Neuron (in vitro differentiated cells): ENCODE data around the gene TOX3.
A peak's percentile ranks its signal among the peaks of the same experiment; 100 is the strongest.

Experiments used
- H2AFZ ChIP-seq: one replicate; pipeline ENCODE4 v1.6.1; 2013; ENCODE audit warnings: low read depth, mild to moderate bottlenecking, inconsistent platforms, low read length, moderate library complexity
- H3K27me3 ChIP-seq: one replicate; pipeline ENCODE4 v1.6.1; 2013; ENCODE audit warnings: low read length; ENCODE audit not compliant: insufficient read depth
- H3K36me3 ChIP-seq: one replicate; pipeline ENCODE4 v1.6.1; 2013; ENCODE audit warnings: low read length; ENCODE audit not compliant: insufficient read depth
- H3K4me1 ChIP-seq: one replicate; pipeline ENCODE4 v1.6.1; 2013; ENCODE audit warnings: low read length; ENCODE audit not compliant: insufficient read depth
- H3K4me3 ChIP-seq: 2 replicates; pipeline ENCODE4 v1.5.1; 2013; ENCODE audit warnings: mild to moderate bottlenecking, low read length, moderate library complexity
- H3K9me3 ChIP-seq: one replicate; pipeline ENCODE4 v1.6.1; 2013; ENCODE audit warnings: low read length

The TOX3 gene

DNA sequence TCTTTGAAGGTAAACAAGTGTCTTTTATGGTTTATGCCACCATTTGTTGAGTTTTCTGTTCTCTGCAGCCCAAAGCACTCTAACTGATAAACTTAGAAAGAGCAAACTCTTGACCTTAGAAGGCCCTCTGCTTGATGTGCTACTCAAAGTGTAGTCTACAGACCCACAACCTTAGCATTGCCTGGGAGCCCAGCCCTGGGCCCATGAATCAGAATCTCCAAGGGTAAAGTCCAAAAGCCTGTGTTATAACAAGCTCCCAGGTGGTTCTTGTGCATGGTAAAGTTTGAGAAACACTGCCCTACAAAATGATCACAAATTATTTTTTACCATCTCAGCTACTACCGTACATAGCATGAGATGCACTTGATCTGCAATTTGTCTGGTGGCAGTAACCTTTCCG is 6.0 kb downstream of the TOX3 start:
- peaks cover 5% of the 10 kb centered on the region for H3K9me3 ChIP-seq
- H2AFZ ChIP-seq = no peak overlapping the region
- peaks cover 18% of the 10 kb centered on the region for H3K4me1 ChIP-seq
- H3K4me3 ChIP-seq = no peak overlapping the region
- no peaks in the 10 kb centered on the region for H3K27me3 ChIP-seq
- peaks cover 42% of the 10 kb centered on the region for H3K36me3 ChIP-seq

DNA sequence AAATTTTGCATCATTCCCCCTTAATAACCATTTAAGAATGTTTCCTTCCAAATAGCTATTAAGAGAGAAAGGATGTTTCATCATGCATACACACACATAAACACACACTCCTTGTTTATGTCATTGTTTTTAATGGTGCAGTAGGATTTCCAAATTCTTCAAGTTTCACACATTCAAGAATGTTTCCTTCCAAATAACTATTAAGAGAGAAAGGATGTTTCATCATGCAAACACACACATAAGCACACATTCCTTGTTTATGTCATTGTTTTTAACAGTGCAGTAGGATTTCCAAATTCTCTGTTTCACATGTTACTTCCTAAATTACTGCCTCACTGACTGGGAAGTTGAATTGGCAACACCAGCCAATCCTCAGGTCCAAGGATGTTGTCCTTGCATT is 7.8 kb downstream of the TOX3 start:
- H3K27me3 ChIP-seq = no peaks in the 10 kb centered on the region
- peaks cover 5% of the 10 kb centered on the region for H3K9me3 ChIP-seq
- peaks cover 18% of the 10 kb centered on the region for H3K4me1 ChIP-seq
- H3K36me3 ChIP-seq = peaks cover 42% of the 10 kb centered on the region
- no peak overlapping the region for H3K4me3 ChIP-seq
- no peak overlapping the region for H2AFZ ChIP-seq

DNA sequence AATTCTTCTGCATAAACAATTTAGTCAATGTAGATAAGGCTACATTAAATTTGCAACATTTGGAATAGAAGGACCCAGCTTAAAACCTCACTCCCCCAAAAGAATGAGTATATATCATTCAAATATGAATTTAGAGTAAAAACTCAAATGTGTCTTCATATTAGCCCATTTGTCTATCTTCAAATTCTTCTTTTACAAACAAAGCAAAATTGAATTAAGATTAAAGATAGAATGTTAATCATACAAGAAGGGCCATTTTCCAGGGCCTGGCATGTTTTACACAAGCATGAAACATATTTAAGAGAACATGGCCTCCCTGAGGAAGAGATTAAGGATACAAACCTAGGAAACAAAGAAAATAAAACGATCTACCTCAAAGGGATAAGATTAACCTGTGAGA is 8.4 kb downstream of the TOX3 start:
- H3K9me3 ChIP-seq = peaks cover 5% of the 10 kb centered on the region
- no peak overlapping the region for H3K4me3 ChIP-seq
- peaks cover 19% of the 10 kb centered on the region for H3K4me1 ChIP-seq
- no peak overlapping the region for H2AFZ ChIP-seq
- no peaks in the 10 kb centered on the region for H3K27me3 ChIP-seq
- H3K36me3 ChIP-seq = peaks cover 42% of the 10 kb centered on the region

DNA sequence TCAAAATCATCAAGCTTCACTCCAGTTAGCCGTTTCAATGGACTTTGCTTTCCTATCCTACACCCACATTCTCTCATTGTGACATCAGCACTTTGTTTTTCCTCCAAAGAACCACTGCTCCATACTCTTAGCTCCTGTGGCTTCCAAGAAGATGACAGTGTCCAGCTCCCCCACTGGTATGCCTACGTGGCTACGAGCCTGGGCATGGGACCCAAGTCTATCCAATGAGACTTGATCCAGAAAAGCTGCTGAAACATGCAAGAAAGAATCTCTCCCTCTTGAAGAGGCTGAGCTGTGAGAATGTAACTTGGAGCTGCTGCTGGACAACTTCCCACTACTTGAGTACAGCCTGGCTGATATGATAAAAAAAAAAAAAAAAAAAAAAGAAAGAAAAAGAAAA is 9.4 kb downstream of the TOX3 start:
- peaks cover 11% of the 10 kb centered on the region for H3K4me1 ChIP-seq
- no peak overlapping the region for H2AFZ ChIP-seq
- H3K36me3 ChIP-seq = peaks cover 51% of the 10 kb centered on the region
- H3K4me3 ChIP-seq = no peak overlapping the region
- H3K9me3 ChIP-seq = peaks cover 6% of the 10 kb centered on the region
- H3K27me3 ChIP-seq = no peaks in the 10 kb centered on the region

DNA sequence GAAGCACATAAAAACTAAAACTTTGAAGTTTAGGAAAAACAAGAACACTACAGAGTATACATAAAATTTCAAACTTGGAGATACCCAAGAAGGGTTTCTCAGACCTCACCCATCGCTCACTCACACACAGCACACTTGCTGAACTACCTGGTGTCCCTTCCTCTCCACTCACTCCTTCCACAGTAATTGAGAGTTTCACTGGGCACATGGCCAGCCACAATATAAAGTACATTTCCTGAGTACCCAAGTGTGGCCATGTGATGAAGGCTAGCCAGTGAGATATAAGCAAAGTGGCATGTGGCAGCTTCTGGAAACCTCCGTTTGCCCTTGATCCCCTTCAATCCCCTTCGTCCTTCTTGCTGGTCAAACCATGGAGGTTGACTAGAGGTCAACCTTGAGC is 11.9 kb downstream of the TOX3 start:
- Histone ChIP-seq H3K27me3 (no peaks in the 10 kb centered on the region), H3K36me3 (peaks cover 50% of the 10 kb centered on the region), H2AFZ (no peak overlapping the region), H3K9me3 (peaks cover 10% of the 10 kb centered on the region), H3K4me3 (no peak overlapping the region), H3K4me1 (peaks cover 5% of the 10 kb centered on the region)

DNA sequence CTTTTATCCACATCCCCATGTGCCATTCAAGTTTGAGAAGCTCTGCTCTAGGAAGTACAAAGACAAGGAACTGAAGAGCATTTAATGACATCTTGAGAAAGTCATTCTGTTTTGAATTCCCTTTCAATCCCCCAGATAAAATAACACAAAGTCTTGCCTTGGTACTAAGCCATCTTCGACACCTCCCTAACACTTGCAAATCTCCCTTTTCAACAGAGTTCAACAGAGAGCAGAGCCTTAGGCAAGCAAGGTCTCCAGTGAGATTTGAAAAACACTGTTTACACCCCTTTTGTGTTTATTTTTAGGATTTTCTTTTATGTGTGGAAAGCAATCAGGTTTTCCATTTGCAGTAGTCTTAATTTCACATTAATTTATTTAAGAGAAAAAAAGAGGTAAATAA is 13.6 kb downstream of the TOX3 start:
- H3K9me3 ChIP-seq = peaks cover 10% of the 10 kb centered on the region
- peaks cover 40% of the 10 kb centered on the region for H3K36me3 ChIP-seq
- H3K27me3 ChIP-seq = no peaks in the 10 kb centered on the region
- H3K4me1 ChIP-seq = peaks cover 11% of the 10 kb centered on the region
- H3K4me3 ChIP-seq = no peak overlapping the region
- no peak overlapping the region for H2AFZ ChIP-seq

DNA sequence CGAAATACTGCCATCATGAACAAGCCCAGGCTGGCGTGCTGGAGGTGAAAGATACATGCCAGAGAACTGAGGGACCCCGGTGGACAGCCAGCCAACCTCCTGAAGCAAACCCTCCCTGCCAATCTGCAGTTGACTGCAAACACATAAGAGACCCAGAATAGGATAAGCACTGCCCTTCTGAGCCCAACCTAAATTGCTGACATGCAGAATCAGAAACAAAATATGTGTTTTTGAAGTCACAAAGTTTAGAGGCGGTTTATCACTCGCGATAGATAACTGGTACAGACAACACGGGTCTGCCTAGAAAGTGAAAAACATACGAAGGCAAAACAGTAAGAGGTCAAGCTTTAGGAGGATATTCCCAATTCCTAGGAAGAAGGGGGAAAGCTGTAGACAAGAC is 14.6 kb downstream of the TOX3 start:
- Histone ChIP-seq H3K4me1 (peaks cover 21% of the 10 kb centered on the region), H3K36me3 (peaks cover 37% of the 10 kb centered on the region), H3K9me3 (peaks cover 7% of the 10 kb centered on the region), H2AFZ (no peak overlapping the region), H3K4me3 (no peak overlapping the region), H3K27me3 (no peaks in the 10 kb centered on the region)

DNA sequence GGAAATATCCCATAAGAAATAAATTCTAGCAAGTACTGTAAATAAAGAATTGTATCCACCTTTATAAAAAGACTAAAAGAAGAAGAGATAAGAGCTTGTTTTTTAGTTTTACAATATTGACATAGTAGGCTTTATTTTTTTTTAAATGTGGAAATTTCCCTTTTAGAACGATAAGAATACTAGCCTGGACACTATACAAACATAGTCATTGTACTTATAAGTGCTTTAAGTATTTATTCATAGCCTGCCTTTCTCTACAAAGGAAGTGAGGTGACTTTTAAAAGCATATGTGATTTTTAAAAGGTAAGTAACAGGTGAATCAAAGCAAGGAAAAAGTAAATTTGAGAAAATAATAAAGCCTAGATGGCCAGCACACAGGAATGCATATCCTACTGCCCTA is 17.7 kb downstream of the TOX3 start:
- H3K36me3 ChIP-seq = peaks cover 29% of the 10 kb centered on the region
- peaks cover 5% of the 10 kb centered on the region for H3K9me3 ChIP-seq
- H3K4me3 ChIP-seq = no peak overlapping the region
- peaks cover 52% of the 10 kb centered on the region for H3K4me1 ChIP-seq
- no peaks in the 10 kb centered on the region for H3K27me3 ChIP-seq
- H2AFZ ChIP-seq = no peak overlapping the region

DNA sequence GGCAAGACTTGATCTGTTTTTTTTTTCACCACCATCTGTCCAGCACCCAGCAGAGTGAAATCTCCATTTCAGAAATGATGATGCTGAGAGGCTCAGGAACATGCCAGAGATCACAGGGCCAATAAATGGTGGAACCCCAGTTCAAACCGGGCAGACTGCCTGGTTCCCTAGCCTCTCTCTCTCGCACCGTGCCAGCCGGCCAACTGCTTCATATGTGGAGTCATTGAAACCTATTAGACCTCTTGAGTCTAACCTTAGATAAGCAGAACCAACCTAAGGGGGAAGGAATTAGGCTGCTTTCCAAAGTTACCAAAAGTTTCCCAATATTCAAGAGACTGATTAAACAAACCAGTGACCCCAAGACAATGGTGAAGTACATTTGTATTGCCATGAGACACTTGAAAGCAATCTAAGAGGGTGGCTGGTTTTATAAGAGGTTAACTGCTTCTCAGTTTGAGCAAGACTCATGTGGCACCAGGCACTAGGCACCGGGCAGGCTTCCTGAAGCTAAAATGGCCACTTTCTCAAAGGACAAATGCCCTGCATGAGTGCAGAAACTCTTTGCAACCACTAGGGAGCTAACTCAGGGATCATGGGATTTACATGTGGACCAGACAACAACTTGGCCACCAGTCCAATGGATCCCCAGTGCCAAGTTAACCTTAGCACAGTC is 18.4 kb downstream of the TOX3 start:
- no peak overlapping the region for H2AFZ ChIP-seq
- peaks cover 29% of the 10 kb centered on the region for H3K36me3 ChIP-seq
- H3K4me1 ChIP-seq = peaks cover 57% of the 10 kb centered on the region
- no peak overlapping the region for H3K4me3 ChIP-seq
- peaks cover 5% of the 10 kb centered on the region for H3K9me3 ChIP-seq
- no peaks in the 10 kb centered on the region for H3K27me3 ChIP-seq

DNA sequence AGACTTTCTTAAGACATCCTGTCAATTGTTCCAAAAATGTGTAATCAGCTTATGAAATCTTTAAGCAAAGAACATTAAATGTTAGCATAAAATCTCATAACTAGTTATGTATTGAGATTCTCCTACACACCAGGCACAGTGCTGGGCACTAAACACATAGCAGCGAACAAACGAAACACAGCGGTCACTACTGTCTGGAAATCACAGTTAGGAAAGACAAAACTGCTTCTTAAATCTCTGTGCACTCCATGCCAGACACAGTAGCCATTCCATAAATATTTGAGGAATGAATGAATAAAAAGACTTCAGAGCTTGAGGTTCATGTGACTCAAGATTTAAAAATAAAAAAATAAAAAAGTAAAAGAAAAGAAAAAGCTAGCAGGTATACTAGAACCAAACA is 20.1 kb downstream of the TOX3 start:
- Histone ChIP-seq H3K4me1 (peaks cover 60% of the 10 kb centered on the region), H3K27me3 (no peaks in the 10 kb centered on the region), H3K9me3 (no peaks in the 10 kb centered on the region), H3K4me3 (peak overlapping the region; percentile 8), H3K36me3 (peaks cover 24% of the 10 kb centered on the region), H2AFZ (no peak overlapping the region)

DNA sequence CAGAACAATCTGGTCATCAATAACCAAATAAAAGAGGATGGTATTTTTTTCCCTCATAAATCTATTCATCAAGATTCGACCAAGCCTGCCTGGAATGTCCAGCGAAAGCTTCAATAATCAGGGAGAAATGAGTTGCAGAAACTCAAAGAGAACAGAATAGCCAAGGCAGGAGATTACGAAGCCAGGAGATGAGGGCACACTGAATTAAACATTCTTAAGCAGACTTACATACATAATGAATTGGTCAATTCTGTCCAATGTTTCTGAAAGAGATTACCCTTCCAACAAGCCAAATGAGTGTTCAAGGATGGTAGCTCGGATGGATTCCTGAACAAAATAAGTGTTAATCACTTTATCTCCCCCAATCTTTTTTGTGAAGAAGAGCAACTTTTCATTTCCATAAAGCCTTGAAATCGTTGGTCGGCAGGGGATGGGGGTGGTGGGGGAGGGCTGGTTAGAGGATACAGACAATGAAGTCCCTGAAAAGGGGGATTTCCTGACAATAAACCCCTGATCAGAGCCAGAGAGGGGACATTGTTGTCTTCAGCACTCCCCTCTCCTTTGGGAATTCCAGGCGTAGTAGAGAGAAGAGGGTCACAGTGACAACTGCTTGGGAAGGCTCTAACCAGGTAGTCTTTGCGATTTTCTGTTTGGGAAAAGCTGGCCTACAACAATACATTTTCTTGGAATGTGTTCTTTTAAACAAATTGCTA is 20.7 kb downstream of the TOX3 start:
- H3K27me3 ChIP-seq = no peaks in the 10 kb centered on the region
- H3K36me3 ChIP-seq = peaks cover 24% of the 10 kb centered on the region
- H3K4me3 ChIP-seq = peak overlapping the region; percentile 33
- H2AFZ ChIP-seq = no peak overlapping the region
- peaks cover 60% of the 10 kb centered on the region for H3K4me1 ChIP-seq
- no peaks in the 10 kb centered on the region for H3K9me3 ChIP-seq

DNA sequence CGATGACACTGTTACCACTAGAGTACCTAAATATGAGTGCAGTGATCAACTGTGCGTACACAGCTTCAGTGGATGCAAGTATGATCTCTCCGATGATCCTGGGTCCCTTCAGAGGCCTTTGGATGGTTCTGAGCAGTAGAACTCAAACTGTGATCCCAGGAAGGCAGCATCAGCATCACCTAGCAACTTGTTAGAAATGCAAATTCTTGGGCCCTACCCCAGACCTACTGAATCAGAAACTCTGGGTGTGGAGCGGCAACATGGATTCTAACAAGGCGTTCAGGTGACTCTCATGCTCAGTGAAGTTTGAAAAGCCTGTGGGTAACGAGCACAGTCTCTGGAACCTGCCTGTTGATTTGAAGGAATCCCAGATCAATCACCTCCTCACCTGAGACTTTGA is 25.4 kb downstream of the TOX3 start:
- H3K36me3 ChIP-seq = peaks cover 47% of the 10 kb centered on the region
- H2AFZ ChIP-seq = no peak overlapping the region

DNA sequence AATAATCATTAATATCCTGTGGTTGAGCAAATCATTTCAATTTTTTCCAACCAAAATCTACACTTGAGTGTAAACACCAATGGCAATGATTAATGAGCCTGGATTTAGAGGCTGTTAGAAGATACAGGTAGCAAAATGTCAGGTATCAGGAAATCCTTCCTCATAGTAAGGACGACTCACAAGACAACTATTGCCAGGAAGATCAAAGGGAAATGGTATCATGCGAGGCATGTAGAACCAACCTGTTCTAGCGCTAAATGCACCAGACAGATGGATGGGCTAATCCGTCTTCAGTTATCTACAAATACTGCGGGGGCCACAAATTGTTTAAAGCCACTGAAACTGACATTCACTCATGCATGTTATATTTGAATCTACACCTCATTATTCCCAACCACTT is 28.1 kb downstream of the TOX3 start:
- peaks cover 4% of the 10 kb centered on the region for H3K9me3 ChIP-seq
- no peak overlapping the region for H2AFZ ChIP-seq
- H3K27me3 ChIP-seq = no peaks in the 10 kb centered on the region
- H3K4me3 ChIP-seq = no peak overlapping the region
- peaks cover 17% of the 10 kb centered on the region for H3K4me1 ChIP-seq
- peaks cover 58% of the 10 kb centered on the region for H3K36me3 ChIP-seq

More for the DNA sequence above, 25.4 kb downstream of the TOX3 start:
- Histone ChIP-seq H3K4me3 (no peak overlapping the region), H3K27me3 (no peaks in the 10 kb centered on the region), H3K4me1 (peaks cover 36% of the 10 kb centered on the region), H3K9me3 (peaks cover 4% of the 10 kb centered on the region)
